ENCODE data around the gene MAD1L1. TPM values are rescaled to one million over a fixed set of nuclear protein-coding genes. Genes with fewer than 3 reads are reported as not detected.

Gene MAD1L1
- total and polyA plus RNA-seq, 2 of the 4 experiments (the other 2 are of a cell fraction): 29.0 to 40.9 TPM

- no peak overlapping the region for H3K23ac ChIP-seq (ENCODE audit: low read depth, low read length)
- CTCF ChIA-PET: no interaction called here
- no peak overlapping the region for H3K9ac ChIP-seq (ENCODE audit: low read depth, low read length)
- no peak overlapping the region for H3K4me3 ChIP-seq (ENCODE audit: insufficient read depth, low read depth, low read length)
- H2BK5ac ChIP-seq (ENCODE audit: low read depth, low read length, poor library complexity, severe bottlenecking): no peak overlapping the region
- peaks cover 0 to 5% of the 10 kb centered on the region in 2 experiments; a peak in 1 of 4 replicates for H3K79me1 ChIP-seq (ENCODE audit: low read depth in 1 of 2, low read length in 2 of 2)
- in situ Hi-C loops (cut with MboI; ENCODE audit: low sequenced_read_pairs): loop anchor here (10.0 kb wide), 1 partner anchor 557 kb away; no protein-coding TSS in a partner anchor
- no peak overlapping the region for H3K4me2 ChIP-seq (ENCODE audit: low read depth, low read length)
- no TSS peak for BruUV-seq (replicated peaks)
- H3K18ac ChIP-seq (ENCODE audit: low read depth, low read length): no peak overlapping the region
- no peak overlapping the region for H2BK20ac ChIP-seq (ENCODE audit: low read depth, low read length)
- POLR2A ChIA-PET (ENCODE audit: unreplicated experiment): no interaction called here
- no peak overlapping the region for H2AK5ac ChIP-seq (ENCODE audit: low read depth, low read length)
- no peaks in the 10 kb centered on the region for H3K4me1 ChIP-seq (ENCODE audit: control insufficient read depth, insufficient read depth, low read length)
- intact Hi-C loops (cut with micrococcal nuclease): no loop called here
- no peak for TF ChIP-seq ELK1 (IDR thresholded peaks at IDR 0.05; ENCODE audit: borderline replicate concordance, low read depth, low read length)
- no peak for TF ChIP-seq USF2 (IDR thresholded peaks at IDR 0.05; ENCODE audit: low read depth, low read length)
- no peak for TF ChIP-seq POLR2A (IDR thresholded peaks at IDR 0.05; ENCODE audit: low read depth, low read length)
- TF ChIP-seq RFX5 (IDR thresholded peaks at IDR 0.05; ENCODE audit: low read depth, low read length): no peak
- no peak for TF ChIP-seq CTCF (conservative IDR thresholded peaks at IDR 0.05; ENCODE audit: low read depth, low read length)
- TF ChIP-seq SMC3 (IDR thresholded peaks at IDR 0.05; ENCODE audit: low read depth, low read length): no peak
- no peak for TF ChIP-seq BHLHE40 (IDR thresholded peaks at IDR 0.05; ENCODE audit: low read depth, low read length)
- TF ChIP-seq FOS (IDR thresholded peaks at IDR 0.05; ENCODE audit: low read depth, low read length): no peak
- no peak for TF ChIP-seq MAFK (IDR thresholded peaks at IDR 0.05; ENCODE audit: low read depth, low read length)
- TF ChIP-seq MXI1 (IDR thresholded peaks at IDR 0.05; ENCODE audit: borderline replicate concordance, low read depth, low read length): no peak
- no peak for TF ChIP-seq RCOR1 (IDR thresholded peaks at IDR 0.05; ENCODE audit: insufficient replicate concordance, low read length)
- TF ChIP-seq NFE2L2 (IDR thresholded peaks at IDR 0.05; ENCODE audit: low read depth, low read length): no peak
- no peak for TF ChIP-seq CEBPB (IDR thresholded peaks at IDR 0.05; ENCODE audit: low read depth, low read length)
- no peak for TF ChIP-seq CHD1 (IDR thresholded peaks at IDR 0.05; ENCODE audit: low read depth, low read length)
- no peak for TF ChIP-seq MAZ (IDR thresholded peaks at IDR 0.05; ENCODE audit: borderline replicate concordance, low read depth, low read length)
- no peak for TF ChIP-seq RAD21 (IDR thresholded peaks at IDR 0.05; ENCODE audit: low read length)
- DNase-seq (no peak), ATAC-seq (ENCODE audit: low read depth) (no peak)
- H2AK9ac ChIP-seq (replicated peaks; ENCODE audit: low read depth, low read length, poor library complexity): no peak overlapping the region
- 92% methylated on average over 10 of the region's 15 CpGs; no CpG with 5 or more reads in 1 of the 2 experiments for WGBS, 2 experiments (ENCODE audit: extremely low coverage in 2 of 2, insufficient read length in 1 of 2)
- peaks cover 50% of the 10 kb centered on the region for H3K36me3 ChIP-seq (ENCODE audit: control insufficient read depth, insufficient read depth, low read length)
- dilution Hi-C loops (cut with HindIII; ENCODE audit: low sequenced_read_pairs, unreplicated experiment): no loop called here
- peaks cover 6% of the 10 kb centered on the region; the same call in 1 of the 2 replicates for H4K20me1 ChIP-seq (ENCODE audit: insufficient read depth, low read length)
- no peak overlapping the region for H4K8ac ChIP-seq (ENCODE audit: low read depth in 2 of 2, low read length in 2 of 2)
- H2BK120ac ChIP-seq (ENCODE audit: low read depth, low read length): no peak overlapping the region
- H3K4ac ChIP-seq (ENCODE audit: low read depth, low read length): no peak overlapping the region
- no peak overlapping the region for H4K91ac ChIP-seq (ENCODE audit: insufficient read depth, low read depth, low read length)
- no peaks in the 10 kb centered on the region for H3K27me3 ChIP-seq (ENCODE audit: control insufficient read depth, insufficient read depth, low read length)
- no peak overlapping the region for H2AFZ ChIP-seq (replicated peaks; ENCODE audit: low read length, poor library complexity)
- H4K5ac ChIP-seq (ENCODE audit: low read depth, low read length): no peak overlapping the region
- H3K14ac ChIP-seq (replicated peaks; ENCODE audit: low read depth, low read length): no peak overlapping the region
- no peak overlapping the region for H2BK15ac ChIP-seq (ENCODE audit: low read depth, low read length)
- no peak overlapping the region for H3K27ac ChIP-seq (ENCODE audit: insufficient read depth, low read length)
- H3K9me1 ChIP-seq (ENCODE audit: insufficient read depth, low read length): peaks cover 4% of the 10 kb centered on the region; the same call in 1 of the 2 replicates
- no peaks in the 10 kb centered on the region for H3K9me3 ChIP-seq (ENCODE audit: control insufficient read depth, insufficient read depth, low read length)
- no peak overlapping the region for H3K56ac ChIP-seq (ENCODE audit: extremely low read depth, insufficient read depth, low read length)
Measured at GRCh38 chr7:2211259-2211880, 21.4 kb downstream of the MAD1L1 start.
